ENCODE results near the gene SDC3.
"Not testable (repeated sequence)": the region's sequence is repeated elsewhere in the genome, so short reads cannot be mapped to it uniquely, and the experiment has no call there.

The SDC3 gene

DNA sequence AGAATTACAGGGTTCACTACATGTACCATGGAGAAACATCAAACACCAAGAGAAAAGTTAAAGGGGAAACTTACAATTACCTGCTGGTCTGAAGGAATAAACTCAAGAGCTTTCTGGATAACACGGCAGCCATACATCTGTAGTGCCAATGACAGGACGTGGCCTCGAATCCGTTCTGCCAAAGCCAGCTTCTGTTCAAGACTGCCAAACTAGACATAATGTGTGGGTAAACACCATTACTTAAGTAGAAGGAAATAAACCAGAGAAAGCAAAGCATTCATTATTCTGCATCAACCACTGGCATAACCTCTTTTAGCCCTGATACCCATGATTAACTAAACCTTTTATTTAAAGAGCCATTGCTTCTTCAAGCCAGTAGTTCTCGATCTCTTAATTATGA lies 41.5 kb upstream of the SDC3 start:
- no peak for DNase-seq (ENCODE audit: low spot score)
- in situ Hi-C loops (cut with MboI; ENCODE audit: low pct_unique_long_range_greater_than_20kb, low sequenced_read_pairs, unreplicated experiment), result no loop called here
- TF ChIP-seq, protein P1, sequence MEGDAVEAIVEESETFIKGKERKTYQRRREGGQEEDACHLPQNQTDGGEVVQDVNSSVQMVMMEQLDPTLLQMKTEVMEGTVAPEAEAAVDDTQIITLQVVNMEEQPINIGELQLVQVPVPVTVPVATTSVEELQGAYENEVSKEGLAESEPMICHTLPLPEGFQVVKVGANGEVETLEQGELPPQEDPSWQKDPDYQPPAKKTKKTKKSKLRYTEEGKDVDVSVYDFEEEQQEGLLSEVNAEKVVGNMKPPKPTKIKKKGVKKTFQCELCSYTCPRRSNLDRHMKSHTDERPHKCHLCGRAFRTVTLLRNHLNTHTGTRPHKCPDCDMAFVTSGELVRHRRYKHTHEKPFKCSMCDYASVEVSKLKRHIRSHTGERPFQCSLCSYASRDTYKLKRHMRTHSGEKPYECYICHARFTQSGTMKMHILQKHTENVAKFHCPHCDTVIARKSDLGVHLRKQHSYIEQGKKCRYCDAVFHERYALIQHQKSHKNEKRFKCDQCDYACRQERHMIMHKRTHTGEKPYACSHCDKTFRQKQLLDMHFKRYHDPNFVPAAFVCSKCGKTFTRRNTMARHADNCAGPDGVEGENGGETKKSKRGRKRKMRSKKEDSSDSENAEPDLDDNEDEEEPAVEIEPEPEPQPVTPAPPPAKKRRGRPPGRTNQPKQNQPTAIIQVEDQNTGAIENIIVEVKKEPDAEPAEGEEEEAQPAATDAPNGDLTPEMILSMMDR (IDR thresholded peaks at IDR 0.05; ENCODE audit: extremely low read depth, insufficient read depth, missing control alignments), result no peak

DNA sequence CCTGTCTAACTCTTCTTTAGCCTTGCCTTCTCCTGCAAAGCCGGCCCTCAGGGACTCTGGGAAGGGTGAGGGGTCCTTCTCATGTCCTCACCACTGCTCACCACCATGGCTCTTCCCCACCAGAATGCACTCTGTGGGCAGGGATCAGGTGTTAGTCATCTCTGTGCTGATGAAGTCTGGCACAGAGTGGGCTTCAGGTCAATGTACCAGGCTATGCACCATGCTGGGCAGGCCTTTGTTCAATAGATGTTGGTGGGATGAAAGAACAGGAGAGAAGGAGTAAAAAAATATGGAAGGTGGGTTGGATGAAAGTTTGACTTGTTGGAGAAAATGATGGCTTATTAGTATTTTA lies 40.9 kb upstream of the SDC3 start:
- in situ Hi-C loops (cut with MboI; ENCODE audit: low pct_unique_long_range_greater_than_20kb, low sequenced_read_pairs, unreplicated experiment); DNase-seq (ENCODE audit: low spot score): not testable (repeated sequence)

GRCh38 chr1:30948813-30949486 lies 40.4 kb upstream of the SDC3 start:
- DNase-seq (ENCODE audit: low spot score); in situ Hi-C loops (cut with MboI; ENCODE audit: low pct_unique_long_range_greater_than_20kb, low sequenced_read_pairs, unreplicated experiment): not testable (repeated sequence)

DNA sequence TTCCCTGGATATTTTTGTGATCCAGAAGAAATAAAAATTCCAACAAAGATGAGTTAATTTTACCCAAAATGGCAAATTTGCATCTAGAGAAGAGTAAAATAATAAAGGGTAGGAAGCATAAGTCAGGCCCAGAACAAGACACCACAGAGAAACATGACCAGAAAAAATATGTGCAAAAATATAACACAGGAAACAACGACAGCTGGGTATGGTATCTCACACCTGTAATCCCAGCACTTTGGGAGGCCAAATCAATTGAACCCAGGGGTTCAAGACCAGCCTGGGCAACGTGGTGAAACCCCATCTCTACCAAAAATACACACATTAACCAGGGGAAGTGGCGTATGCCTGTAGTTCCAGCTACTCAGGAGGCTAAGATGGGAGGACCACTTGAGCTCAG lies 39.7 kb upstream of the SDC3 start:
- in situ Hi-C loops (cut with MboI; ENCODE audit: low pct_unique_long_range_greater_than_20kb, low sequenced_read_pairs, unreplicated experiment), result no loop called here
- TF ChIP-seq, protein P1 (IDR thresholded peaks at IDR 0.05; ENCODE audit: extremely low read depth, insufficient read depth, missing control alignments), result no peak
- DNase-seq (ENCODE audit: low spot score), result no peak

- no peak for DNase-seq (ENCODE audit: low spot score)
- TF ChIP-seq, protein P1 (IDR thresholded peaks at IDR 0.05; ENCODE audit: extremely low read depth, insufficient read depth, missing control alignments), result no peak
- in situ Hi-C loops (cut with MboI; ENCODE audit: low pct_unique_long_range_greater_than_20kb, low sequenced_read_pairs, unreplicated experiment), result no loop called here
These were observed 38.7 kb upstream of the SDC3 start for GRCh38 chr1:30947212-30947611.

DNA sequence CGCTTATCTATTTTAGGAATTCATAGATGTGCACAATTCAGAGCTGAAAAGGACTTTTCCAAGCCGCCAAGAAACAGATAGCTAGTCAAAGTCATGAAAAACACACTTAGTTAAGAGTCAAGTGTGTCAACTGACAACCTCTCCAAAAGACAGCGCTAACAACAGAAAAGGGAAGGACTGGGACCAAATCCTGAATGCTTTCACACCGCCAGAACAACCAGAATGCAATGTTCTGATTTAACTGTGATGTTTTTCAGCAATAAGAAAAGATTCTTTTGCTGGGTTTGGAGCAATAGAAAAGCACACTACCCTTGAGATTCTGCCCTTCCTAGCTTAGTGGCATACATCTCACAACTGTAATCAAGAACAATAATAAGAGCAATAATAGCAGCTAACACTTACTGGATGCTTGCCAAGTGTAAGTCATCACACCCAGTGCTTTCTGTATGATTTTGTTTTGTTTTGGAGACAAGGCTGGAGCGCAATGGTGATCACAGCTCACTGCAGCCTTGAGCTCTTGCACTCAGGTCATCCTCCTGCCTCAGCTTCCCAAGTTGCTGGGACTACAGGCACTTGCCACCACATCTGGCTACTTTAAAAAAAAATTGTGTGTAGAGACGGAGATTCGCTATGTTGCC lies 33.9 kb upstream of the SDC3 start:
- TF ChIP-seq, protein P1 (IDR thresholded peaks at IDR 0.05; ENCODE audit: extremely low read depth, insufficient read depth, missing control alignments), result no peak
- no peak for DNase-seq (ENCODE audit: low spot score)
- in situ Hi-C loops (cut with MboI; ENCODE audit: low pct_unique_long_range_greater_than_20kb, low sequenced_read_pairs, unreplicated experiment), result no loop called here

- TF ChIP-seq, protein P1 (IDR thresholded peaks at IDR 0.05; ENCODE audit: extremely low read depth, insufficient read depth, missing control alignments), result no peak
- no peak for DNase-seq (ENCODE audit: low spot score)
- in situ Hi-C loops (cut with MboI; ENCODE audit: low pct_unique_long_range_greater_than_20kb, low sequenced_read_pairs, unreplicated experiment), result no loop called here
These were observed 32.0 kb upstream of the SDC3 start for GRCh38 chr1:30940541-30940940.
